GDM1 (cell line): ENCODE measurements around the gene PPFIBP2.

Source experiments
- DNase-seq: peaks from one replicate; lab custom pipeline; 2025; lab: John Stamatoyannopoulos, UW

PPFIBP2 gene

GRCh38 chr11:7667460-7667859 lies 153.7 kb downstream of the PPFIBP2 start:
- no peak for DNase-seq

- DNase-seq = no peak
These were observed 154.7 kb downstream of the PPFIBP2 start for GRCh38 chr11:7668464-7668863.

DNA sequence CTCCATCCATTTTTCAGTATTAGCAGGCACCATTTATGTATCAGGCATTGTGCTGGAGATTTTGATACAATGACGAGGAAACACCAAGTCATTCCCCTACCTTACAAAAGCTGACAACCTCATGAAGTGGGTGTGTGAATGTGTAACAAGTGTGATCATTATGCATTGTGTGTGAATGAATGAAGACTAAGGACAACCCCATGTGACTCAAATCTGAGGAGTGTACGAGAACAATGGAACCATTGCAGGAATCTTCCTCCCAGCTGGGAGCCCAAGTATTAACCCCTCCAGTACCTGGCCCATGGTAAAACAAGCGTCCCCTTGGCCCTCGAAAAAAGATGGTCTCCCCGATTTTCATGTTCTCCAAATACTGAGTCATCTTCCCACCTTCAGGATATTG lies 155.1 kb downstream of the PPFIBP2 start:
- DNase-seq = no peak

- no peak for DNase-seq
These were observed 156.8 kb downstream of the PPFIBP2 start for GRCh38 chr11:7670641-7671040.

GRCh38 chr11:7671347-7672215 lies 157.8 kb downstream of the PPFIBP2 start:
- no peak for DNase-seq

DNA sequence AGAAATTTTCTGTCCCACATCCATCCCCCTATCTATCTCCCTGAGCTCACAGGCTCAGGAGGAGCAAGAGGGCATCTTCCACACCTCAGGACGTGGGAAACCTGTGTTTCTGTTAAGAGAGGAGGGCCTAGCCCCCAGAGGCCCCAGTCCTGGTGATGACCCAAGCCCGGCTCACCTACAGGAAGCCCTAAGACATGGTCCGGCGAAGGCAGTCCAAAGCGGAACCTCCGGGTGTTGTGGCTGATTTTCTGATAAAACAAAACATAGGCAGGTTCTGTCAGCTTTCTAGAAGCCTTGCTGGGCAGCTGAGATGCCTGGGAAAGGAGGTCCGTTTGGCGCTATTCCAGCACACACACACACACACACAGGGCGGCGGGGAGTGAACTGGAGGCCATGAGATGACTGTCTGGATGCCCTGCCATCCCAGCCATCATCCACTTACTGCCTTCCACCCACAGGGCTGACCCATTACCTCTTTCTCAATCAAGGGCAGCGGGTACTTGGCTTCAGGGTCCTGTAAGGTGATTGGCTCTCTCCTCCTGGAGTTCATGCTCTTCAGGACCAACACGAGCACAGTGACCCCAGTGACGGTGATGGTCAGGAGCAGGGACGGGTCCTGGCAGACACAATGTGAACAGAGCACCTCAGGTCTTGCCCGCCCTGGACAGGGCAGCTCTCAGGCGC lies 158.6 kb downstream of the PPFIBP2 start:
- no peak for DNase-seq

- no peak for DNase-seq
These were observed 159.3 kb downstream of the PPFIBP2 start, which contains the start of gene CYB5R2 for GRCh38 chr11:7672960-7673723. Gene CYB5R2 (minus strand): TSS chr11:7673500. CDS start chr11:7672825, 675 bp downstream.

DNA sequence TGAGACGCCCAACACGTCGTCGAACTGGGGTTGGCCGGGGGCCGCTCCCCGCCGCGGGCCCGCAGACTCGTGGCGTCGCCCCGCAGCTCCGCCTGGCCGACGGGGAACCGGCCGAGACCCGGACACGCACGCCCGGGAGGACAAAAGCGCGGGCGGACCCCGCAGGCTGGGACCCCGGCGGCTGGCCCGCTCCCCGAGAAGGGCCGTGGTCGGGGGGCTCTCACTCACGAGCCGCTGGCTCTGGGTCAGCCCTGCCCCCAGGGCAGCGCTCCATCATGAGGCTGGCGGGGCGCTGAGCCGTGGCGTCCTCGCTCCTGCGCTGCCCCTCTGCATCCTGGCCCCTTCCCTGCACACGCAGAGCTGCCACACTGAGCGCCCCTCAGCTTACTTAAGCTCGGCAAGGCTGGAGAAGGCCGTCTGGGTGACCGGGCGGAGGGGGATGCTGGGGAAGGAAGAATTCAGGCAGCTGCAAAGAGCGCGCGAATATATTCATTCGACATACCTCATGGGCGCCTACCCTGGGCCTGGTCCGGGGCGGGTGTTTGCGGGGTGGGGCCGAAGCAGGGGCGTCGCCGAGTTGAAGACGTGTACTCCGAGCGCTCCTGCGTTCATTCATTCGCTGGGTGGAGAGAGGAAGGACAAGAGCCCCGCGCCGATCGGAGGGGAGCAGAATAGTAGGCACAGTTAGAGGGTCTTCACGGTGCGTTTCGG lies 160.1 kb downstream of the PPFIBP2 start:
- DNase-seq = no peak

DNA sequence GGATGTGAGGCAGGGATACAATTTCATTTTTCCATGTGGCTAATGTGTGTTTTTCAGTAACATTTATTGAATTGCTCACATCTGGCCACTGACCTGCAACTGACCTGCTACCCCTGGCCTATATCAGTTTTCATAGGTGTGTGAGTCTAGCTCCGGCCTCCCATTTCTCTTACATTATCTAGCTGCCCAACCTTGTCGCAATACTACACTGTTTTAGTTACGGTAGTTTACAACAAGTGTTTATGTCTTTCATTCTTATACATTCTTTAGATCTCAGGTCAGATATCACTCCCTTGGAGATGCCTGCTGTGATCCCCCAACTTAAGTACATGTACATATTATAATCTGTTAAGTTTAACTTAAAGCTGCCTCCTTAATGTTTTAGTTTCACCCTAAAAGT lies 161.8 kb downstream of the PPFIBP2 start:
- no peak for DNase-seq

- DNase-seq = no peak
These were observed 163.3 kb downstream of the PPFIBP2 start for GRCh38 chr11:7677071-7677470.

GRCh38 chr11:7677796-7678201 lies 164.0 kb downstream of the PPFIBP2 start:
- no peak for DNase-seq

DNA sequence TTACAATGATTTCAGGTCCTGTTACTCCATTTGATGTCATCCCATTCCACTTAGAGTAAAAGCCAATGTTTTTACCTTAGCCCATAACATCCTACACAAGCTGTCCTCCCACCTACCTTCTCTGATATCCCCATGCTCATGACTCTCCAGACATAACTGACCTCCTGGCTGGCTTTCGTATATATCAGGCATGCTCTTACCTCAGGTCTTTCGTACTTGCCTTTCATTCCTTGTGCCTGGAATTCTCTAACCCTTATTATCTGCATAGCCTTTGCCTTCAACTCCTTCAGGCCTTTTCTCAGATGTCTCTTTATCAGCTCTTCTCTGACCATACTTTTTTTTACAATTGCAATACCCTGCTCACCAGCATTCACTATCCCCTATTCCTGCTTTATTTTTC lies 169.8 kb downstream of the PPFIBP2 start:
- no peak for DNase-seq

GRCh38 chr11:7686761-7687160 lies 173.0 kb downstream of the PPFIBP2 start:
- DNase-seq = no peak

GRCh38 chr11:7687386-7687785 lies 173.6 kb downstream of the PPFIBP2 start:
- DNase-seq = no peak

- no peak for DNase-seq
These were observed 174.5 kb downstream of the PPFIBP2 start for GRCh38 chr11:7688238-7688826.

GRCh38 chr11:7689239-7689638 lies 175.4 kb downstream of the PPFIBP2 start:
- no peak for DNase-seq

- DNase-seq = no peak
These were observed 176.8 kb downstream of the PPFIBP2 start for GRCh38 chr11:7690648-7691047.

DNA sequence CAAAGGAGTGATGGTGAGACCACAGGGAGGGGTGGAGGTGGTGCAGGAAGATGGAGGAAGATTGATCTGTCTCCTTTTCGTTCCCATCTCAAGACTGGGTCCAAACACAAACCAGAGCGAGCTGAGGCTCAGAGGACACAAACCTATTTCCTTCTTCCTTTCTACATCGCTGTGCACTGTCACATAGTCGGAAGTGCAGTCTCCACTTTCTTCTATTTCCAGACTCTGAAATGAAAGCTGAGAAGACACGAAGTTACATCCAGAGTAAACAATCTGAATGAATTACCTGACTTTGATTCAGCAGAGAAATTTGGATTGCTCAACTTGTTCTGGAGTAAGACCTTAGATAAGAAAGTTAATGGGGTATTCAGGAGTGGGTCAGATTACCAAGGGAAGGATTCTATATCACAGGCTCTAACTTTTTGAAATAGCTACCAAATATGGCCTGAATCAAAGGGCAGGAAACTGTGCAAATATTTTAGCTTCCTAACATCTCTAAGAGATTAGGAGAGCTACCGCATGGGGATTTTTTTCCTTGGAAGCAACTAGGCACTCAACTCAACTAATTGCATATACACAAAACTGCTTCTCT lies 178.1 kb downstream of the PPFIBP2 start:
- DNase-seq = no peak

DNA sequence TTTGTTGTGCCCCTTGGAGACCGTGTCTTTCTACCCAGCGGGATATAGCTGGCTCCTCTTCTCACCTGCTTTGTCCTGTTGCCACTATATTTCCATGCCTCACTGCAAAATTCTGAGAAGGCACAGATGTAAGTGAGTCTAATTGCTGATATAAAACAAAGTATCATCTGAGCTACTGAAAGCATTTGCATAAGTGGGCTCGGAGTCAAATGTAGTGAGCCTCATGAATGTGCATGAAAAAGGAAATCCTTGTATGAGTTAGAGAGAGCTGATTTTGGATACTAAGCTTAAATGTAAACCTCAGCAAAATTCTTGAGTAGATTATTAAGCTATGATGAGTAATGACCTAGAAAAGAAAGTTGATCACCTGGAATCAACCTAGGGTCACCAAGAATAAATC lies 178.6 kb downstream of the PPFIBP2 start:
- no peak for DNase-seq

GRCh38 chr11:7694235-7694634 lies 180.4 kb downstream of the PPFIBP2 start:
- no peak for DNase-seq

DNA sequence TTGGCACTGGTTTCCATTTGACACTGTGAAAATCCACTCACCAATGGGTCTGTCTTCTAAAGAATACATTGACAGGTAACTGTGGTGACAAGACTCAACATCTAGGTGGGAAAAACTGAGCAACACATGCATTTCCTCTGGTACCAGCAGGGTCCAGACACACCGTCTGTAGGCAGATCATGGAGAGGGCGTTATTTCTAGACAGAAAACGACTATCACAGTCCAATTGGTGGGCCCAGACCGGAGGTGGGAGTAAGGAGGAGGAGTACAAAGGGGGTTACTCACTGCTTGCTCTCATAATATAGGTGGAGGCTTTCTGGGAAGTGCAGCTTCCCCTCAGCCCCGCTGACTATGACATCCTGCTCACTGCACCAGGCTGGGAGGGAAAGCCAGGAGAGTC lies 182.6 kb downstream of the PPFIBP2 start:
- no peak for DNase-seq
